HepG2 (cell line): Measurements from ENCODE around the gene FLRT2. TPM values are rescaled to one million over a fixed set of nuclear protein-coding genes. Genes with fewer than 3 reads are reported as not detected.

Source experiments
- ATAC-seq: fragments of 200-7000 bp; cut with Tn5 transposase; 3 replicates; pipeline ENCODE4 v1.9.1; 2020; ENCODE audit warnings: mild to moderate bottlenecking, moderate library complexity
- BruUV-seq: library from RNA; stranded (reverse); fragments of 400-500 nt; replicated peaks from 2 replicates; lab custom pipeline; 2021; lab: Mats Ljungman, UMichigan
- CTCF ChIA-PET: fragments of 300-600 bp; formaldehyde crosslinking; extraction: SDS; loops from one replicate; lab custom pipeline; 2021; ENCODE audit warnings: low total read pairs, inconsistent platforms, low intra/inter-chr PET ratio; lab: Yijun Ruan, JAX
- POLR2A ChIA-PET: fragments of 350-600 bp; sonication (Branson Sonifier 250); formaldehyde crosslinking; loops from one replicate; lab custom pipeline; 2020; ENCODE audit warnings: antibody characterized with exemption, inconsistent platforms; lab: Yijun Ruan, JAX
- DNase-seq: peaks from one replicate; pipeline ENCODE4 v3.0.0-alpha.2; 2015; ENCODE audit warnings: low spot score
- FAIRE-seq: peaks from 3 replicates; lab custom pipeline; 2011; peaks lifted over from hg19 to GRCh38; lab: Jason Lieb, UNC
- H2AFZ ChIP-seq: one replicate; pipeline ENCODE4 v1.6.1; 2011; ENCODE audit warnings: low read length, inconsistent platforms
- H3K27ac ChIP-seq: fragments of 300-600 bp; 3 replicates; pipeline ENCODE4 v1.8.0; 2011; ENCODE audit warnings: mixed run types, mild to moderate bottlenecking, mixed read lengths, low read length, inconsistent platforms; ENCODE audit not compliant: insufficient read depth; ENCODE audit errors: extremely low read length
- H3K27me3 ChIP-seq, 2 experiments: fragments of 200-600 bp in 1 of 2; 2 replicates in 1 of 2; 3 replicates in 1 of 2; pipeline versions ENCODE4 v1.6.0 to v1.8.0; 2011; ENCODE audit warnings: low read length in 2 of 2, mild to moderate bottlenecking in 2 of 2, moderate library complexity in 2 of 2, inconsistent platforms in 1 of 2; ENCODE audit not compliant: insufficient read depth in 2 of 2, control insufficient read depth in 1 of 2
- H3K36me3 ChIP-seq, 2 experiments: fragments of 200-600 bp in 1 of 2; replicated peaks in 1 of 2; 2 replicates in 1 of 2; 3 replicates in 1 of 2; pipeline versions ENCODE4 v1.5.1 to v1.8.0; 2011; ENCODE audit warnings: low read length in 2 of 2, inconsistent platforms in 1 of 2; ENCODE audit not compliant: insufficient read depth in 2 of 2, control insufficient read depth in 1 of 2
- H3K4me1 ChIP-seq: 2 replicates; pipeline ENCODE4 v1.5.1; 2012; ENCODE audit warnings: low read length, inconsistent platforms; ENCODE audit not compliant: insufficient read depth
- H3K4me2 ChIP-seq: 2 replicates; pipeline ENCODE4 v1.6.0; 2011; ENCODE audit warnings: low read depth, low read length, inconsistent platforms
- H3K4me3 ChIP-seq, 3 experiments: fragments of 200-600 bp in 1 of 3; sonication (generic), shearing (Covaris generic) in 1 of 3; replicated peaks in 1 of 3; 2 replicates each; pipeline ENCODE4 v1.5.1; 2011 to 2016; ENCODE audit warnings: low read length in 3 of 3, inconsistent platforms in 2 of 3, low read depth in 2 of 3, mild to moderate bottlenecking in 2 of 3, control low read depth in 1 of 3, mixed read lengths in 1 of 3; ENCODE audit not compliant: insufficient read depth in 1 of 3
- H3K79me2 ChIP-seq: one replicate; pipeline ENCODE4 v1.6.1; 2011; ENCODE audit warnings: low read length, inconsistent platforms; ENCODE audit not compliant: insufficient read depth
- H3K9ac ChIP-seq: 2 replicates; pipeline ENCODE4 v1.6.0; 2011; ENCODE audit warnings: mild to moderate bottlenecking, low read depth, low read length, inconsistent platforms; ENCODE audit not compliant: insufficient read depth
- H3K9me3 ChIP-seq: 2 replicates; pipeline ENCODE4 v1.5.1; 2012; ENCODE audit warnings: mild to moderate bottlenecking, low read length
- H4K20me1 ChIP-seq: 2 replicates; pipeline ENCODE4 v1.6.0; 2011; ENCODE audit warnings: inconsistent platforms, mild to moderate bottlenecking, low read length, moderate library complexity; ENCODE audit not compliant: insufficient read depth
- ARID5B ChIP-seq: IDR thresholded peaks from 2 replicates; pipeline ENCODE4 v1.4.0; 2020; ENCODE audit warnings: mild to moderate bottlenecking, missing genetic modification reagents
- FLYWCH1 ChIP-seq: sonication (generic); formaldehyde crosslinking; IDR thresholded peaks from 2 replicates; pipeline ENCODE4 v1.8.1; 2023; ENCODE audit warnings: mild to moderate bottlenecking, missing genetic modification reagents
- FOXO1 ChIP-seq: sonication (generic); formaldehyde crosslinking; IDR thresholded peaks from 2 replicates; pipeline ENCODE4 v1.4.0; 2020; ENCODE audit warnings: missing genetic modification reagents
- PHF5A ChIP-seq: IDR thresholded peaks from one replicate; pipeline ENCODE4 v1.6.1; 2018; ENCODE audit warnings: low read depth, missing genetic modification reagents; ENCODE audit not compliant: unreplicated experiment
- ZFP36L2 ChIP-seq: sonication (generic); formaldehyde crosslinking; IDR thresholded peaks from 2 replicates; pipeline ENCODE4 v1.4.0; 2020; ENCODE audit warnings: missing genetic modification reagents
- ZNF30 ChIP-seq: sonication (generic); formaldehyde crosslinking; IDR thresholded peaks from 2 replicates; pipeline ENCODE4 v1.5.0; 2020; ENCODE audit warnings: mild to moderate bottlenecking, missing genetic modification reagents
- ZNF383 ChIP-seq: sonication (generic); formaldehyde crosslinking; IDR thresholded peaks from 2 replicates; pipeline ENCODE4 v1.4.0; 2020; ENCODE audit warnings: missing genetic modification reagents, mild to moderate bottlenecking, borderline replicate concordance
- ZNF512 ChIP-seq: sonication (generic); formaldehyde crosslinking; IDR thresholded peaks from 2 replicates; pipeline ENCODE4 v1.4.0; 2020; ENCODE audit warnings: mild to moderate bottlenecking, missing genetic modification reagents
- ZNF576 ChIP-seq: sonication (generic); formaldehyde crosslinking; IDR thresholded peaks from 2 replicates; pipeline ENCODE4 v1.4.0; 2020; ENCODE audit warnings: mild to moderate bottlenecking, missing genetic modification reagents
- ZNF773 ChIP-seq: sonication (generic); formaldehyde crosslinking; IDR thresholded peaks from 2 replicates; pipeline ENCODE4 v1.4.0; 2020; ENCODE audit warnings: missing genetic modification reagents, borderline replicate concordance
- WGBS: methylation state at CpG from one replicate; pipeline ENCODE4 v1.1.6; 2017; ENCODE audit warnings: low lambda C conversion rate; 5-methylcytosine and 5-hydroxymethylcytosine counted together
- in situ Hi-C: cut with HindIII; loops from 2 replicates; pipeline ENCODE4 v1.10.0; 2017; ENCODE audit warnings: low pct_unique_long_range_greater_than_20kb; ENCODE audit not compliant: extremely low pct_ligation_motif_present
- intact Hi-C: fragments of 100-400 bp; cut with micrococcal nuclease; formaldehyde crosslinking; loops from one replicate; pipeline ENCODE4 v1.10.0; 2022; ENCODE audit not compliant: unreplicated experiment
- polyA plus RNA-seq, 8 experiments: library from polyadenylated mRNA; depleted of rRNA in 3 of 8; stranded (reverse) in 7 of 8; unstranded in 1 of 8; fragments of >200 nt; fragmentation: Illumina TruSeq in 4 of 8; extraction: Trizol in 4 of 8; gene quantifications; 2 replicates each; pipeline versions ENCODE4 v1.2.1 to v1.2.3, GENCODE V29; 2011 to 2016; ENCODE audit warnings: low read depth in 4 of 8, missing spikeins in 1 of 8, mixed read lengths in 1 of 8; ENCODE audit not compliant: insufficient read depth in 1 of 8
- total RNA-seq, 5 experiments: library from RNA; depleted of rRNA; stranded (reverse); fragments of >200 nt; fragmentation: Illumina TruSeq; extraction: Trizol; gene quantifications; 2 replicates each; pipeline ENCODE4 v1.2.3, GENCODE V29; 2016; ENCODE audit warnings: low read depth in 1 of 5

FLRT2 gene
- total and polyA plus RNA-seq, 2 of the 13 experiments (the other 11 are each of a cell fraction or from before 2014, with no cell fraction given): not detected

- Histone ChIP-seq H2AFZ (no peak overlapping the region), H3K79me2 (no peaks in the 10 kb centered on the region), H3K4me2 (no peak overlapping the region), H3K27me3 (no peaks in the 10 kb centered on the region), H3K27ac (no peak overlapping the region), H3K4me1 (no peaks in the 10 kb centered on the region), H4K20me1 (no peaks in the 10 kb centered on the region), H3K9ac (no peak overlapping the region), H3K4me3 (no peak overlapping the region), H3K9me3 (peaks cover 15% of the 10 kb centered on the region; the same call in 1 of the 2 replicates), H3K36me3 (no peaks in the 10 kb centered on the region)
- no peak; the same call in 2 of the 3 replicates for ATAC-seq
- intact Hi-C loops: no loop called here
- ChIA-PET CTCF (no interaction called here), POLR2A (no interaction called here)
- no peak for TF ChIP-seq FLYWCH1
- no TSS peak for BruUV-seq
- WGBS: 11% methylated on average over 7 of the region's 7 CpGs
- no peak for DNase-seq
- in situ Hi-C loops: no loop called here
- no peak for FAIRE-seq
Observed at GRCh38 chr14:85577543-85578114, 47.7 kb downstream of the FLRT2 start.

- no peak overlapping the region for H3K9ac ChIP-seq
- H3K27ac ChIP-seq: no peak overlapping the region
- ChIA-PET POLR2A (no interaction called here), CTCF (no interaction called here)
- H3K36me3 ChIP-seq: no peaks in the 10 kb centered on the region
- in situ Hi-C loops (no loop called here), intact Hi-C loops (no loop called here)
- H3K27me3 ChIP-seq: no peaks in the 10 kb centered on the region
- no peak for ATAC-seq
- no peak overlapping the region for H2AFZ ChIP-seq
- H3K4me3 ChIP-seq: no peak overlapping the region
- no peak for FAIRE-seq
- TF ChIP-seq ZNF30 (CRISPR knock-in tag): no peak
- no peak for TF ChIP-seq ZNF773
- no peak for TF ChIP-seq ARID5B (CRISPR knock-in tag)
- TF ChIP-seq ZNF576 (CRISPR knock-in tag): no peak
- no peak for TF ChIP-seq ZNF512
- TF ChIP-seq FOXO1 (CRISPR knock-in tag): no peak
- TF ChIP-seq ZFP36L2: no peak
- no peak for TF ChIP-seq PHF5A
- TF ChIP-seq ZNF383: no peak
- no peaks in the 10 kb centered on the region for H3K4me1 ChIP-seq
- 33% methylated on average over 8 of the region's 8 CpGs for WGBS
- no peak for DNase-seq
- no peak overlapping the region for H3K4me2 ChIP-seq
- H3K9me3 ChIP-seq: peaks cover 14% of the 10 kb centered on the region; the same call in 1 of the 2 replicates
- H4K20me1 ChIP-seq: no peaks in the 10 kb centered on the region
- BruUV-seq: no TSS peak
- no peaks in the 10 kb centered on the region for H3K79me2 ChIP-seq
Observed at GRCh38 chr14:85578357-85578756, 48.4 kb downstream of the FLRT2 start.
